ENCODE measurements around the gene ZNF630.

DNA sequence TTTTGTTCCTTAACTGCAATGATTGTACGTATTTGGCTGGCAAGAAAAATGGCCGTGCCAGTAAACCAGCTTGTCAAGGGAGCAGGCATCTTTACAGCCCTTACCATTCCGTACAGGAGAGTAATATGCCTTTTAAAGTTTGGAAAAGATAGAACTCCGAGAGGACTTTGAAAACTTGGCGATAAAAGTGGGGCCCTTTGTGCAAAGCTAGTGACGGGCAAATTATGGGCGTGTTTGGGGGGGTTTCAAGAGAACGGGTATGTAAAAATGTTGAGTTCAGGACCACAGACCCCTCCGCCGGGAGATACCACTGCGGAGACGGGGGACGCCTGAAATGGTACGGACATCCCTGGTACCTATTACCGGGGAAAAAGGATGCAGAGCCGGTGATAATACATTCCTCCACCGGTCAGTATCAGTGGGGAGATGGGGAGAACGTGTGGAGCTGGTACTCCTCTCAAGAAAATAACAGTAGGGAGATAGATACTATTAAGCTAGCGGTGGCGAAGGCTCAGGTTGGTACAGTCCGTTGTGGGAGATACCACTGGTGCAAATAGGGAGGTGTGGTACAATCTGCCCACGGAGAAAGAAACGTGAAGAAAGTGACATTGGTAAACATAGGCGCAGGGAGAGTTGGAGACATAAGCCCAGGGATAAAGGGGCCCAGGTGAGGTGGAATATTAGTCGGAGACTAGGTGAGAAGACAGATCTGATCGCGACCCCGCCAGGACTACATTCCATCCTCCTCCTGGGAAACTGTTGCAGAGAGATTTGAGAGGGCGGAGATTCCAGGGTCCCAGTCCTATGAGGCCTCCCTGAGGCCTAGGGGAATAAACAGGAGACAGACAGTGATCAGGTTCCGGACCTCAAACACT lies 50.2 kb downstream of the ZNF630 start:
- TF ChIP-seq, protein P1, sequence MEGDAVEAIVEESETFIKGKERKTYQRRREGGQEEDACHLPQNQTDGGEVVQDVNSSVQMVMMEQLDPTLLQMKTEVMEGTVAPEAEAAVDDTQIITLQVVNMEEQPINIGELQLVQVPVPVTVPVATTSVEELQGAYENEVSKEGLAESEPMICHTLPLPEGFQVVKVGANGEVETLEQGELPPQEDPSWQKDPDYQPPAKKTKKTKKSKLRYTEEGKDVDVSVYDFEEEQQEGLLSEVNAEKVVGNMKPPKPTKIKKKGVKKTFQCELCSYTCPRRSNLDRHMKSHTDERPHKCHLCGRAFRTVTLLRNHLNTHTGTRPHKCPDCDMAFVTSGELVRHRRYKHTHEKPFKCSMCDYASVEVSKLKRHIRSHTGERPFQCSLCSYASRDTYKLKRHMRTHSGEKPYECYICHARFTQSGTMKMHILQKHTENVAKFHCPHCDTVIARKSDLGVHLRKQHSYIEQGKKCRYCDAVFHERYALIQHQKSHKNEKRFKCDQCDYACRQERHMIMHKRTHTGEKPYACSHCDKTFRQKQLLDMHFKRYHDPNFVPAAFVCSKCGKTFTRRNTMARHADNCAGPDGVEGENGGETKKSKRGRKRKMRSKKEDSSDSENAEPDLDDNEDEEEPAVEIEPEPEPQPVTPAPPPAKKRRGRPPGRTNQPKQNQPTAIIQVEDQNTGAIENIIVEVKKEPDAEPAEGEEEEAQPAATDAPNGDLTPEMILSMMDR (IDR thresholded peaks at IDR 0.05; ENCODE audit: low read depth, low read length, poor library complexity, severe bottlenecking): no peak
- TF ChIP-seq EZH2phosphoT487 (IDR thresholded peaks at IDR 0.05; ENCODE audit: borderline replicate concordance, low read length): no peak
